H9 (cell line): Measurements from ENCODE around the gene EEIG2. TPM values are rescaled to one million over a fixed set of nuclear protein-coding genes. Genes with fewer than 3 reads are reported as not detected.

Experiments
- DNase-seq: peaks from one replicate; pipeline ENCODE4 v3.0.0-alpha.2; 2017
- H2AFZ ChIP-seq: one replicate; pipeline ENCODE4 v1.6.1; 2013; ENCODE audit warnings: mild to moderate bottlenecking, low read length, control low read depth, moderate library complexity
- H2AK5ac ChIP-seq: 2 replicates; pipeline ENCODE4 v1.6.1; 2013; ENCODE audit warnings: low read length, control low read depth, mixed read lengths; ENCODE audit not compliant: insufficient read length
- H2BK120ac ChIP-seq: one replicate; pipeline ENCODE4 v1.6.1; 2013; ENCODE audit warnings: low read depth, mild to moderate bottlenecking, low read length, control low read depth, inconsistent platforms; ENCODE audit not compliant: poor library complexity, severe bottlenecking
- H2BK12ac ChIP-seq: 2 replicates; pipeline ENCODE4 v1.6.1; 2013; ENCODE audit warnings: low read length, control low read depth, mixed read lengths, low read depth; ENCODE audit not compliant: insufficient read length
- H2BK15ac ChIP-seq: 2 replicates; pipeline ENCODE4 v1.6.1; 2013; ENCODE audit warnings: low read depth, low read length, control low read depth
- H2BK20ac ChIP-seq: one replicate; pipeline ENCODE4 v1.6.1; 2013; ENCODE audit warnings: low read depth, mild to moderate bottlenecking, low read length, control low read depth, inconsistent platforms; ENCODE audit not compliant: poor library complexity, severe bottlenecking
- H2BK5ac ChIP-seq: 2 replicates; pipeline ENCODE4 v1.6.1; 2013; ENCODE audit warnings: low read length, control low read depth, mixed read lengths; ENCODE audit not compliant: insufficient read length
- H3K14ac ChIP-seq: 2 replicates; pipeline ENCODE4 v1.6.1; 2013; ENCODE audit warnings: low read length, control low read depth; ENCODE audit not compliant: insufficient read depth
- H3K18ac ChIP-seq: 2 replicates; pipeline ENCODE4 v1.6.1; 2013; ENCODE audit warnings: low read depth, mild to moderate bottlenecking, mixed read lengths, low read length, control low read depth; ENCODE audit not compliant: insufficient read length
- H3K23ac ChIP-seq: 2 replicates; pipeline ENCODE4 v1.6.1; 2013; ENCODE audit warnings: low read length, control low read depth, mixed read lengths, low read depth; ENCODE audit not compliant: insufficient read length
- H3K23me2 ChIP-seq: 2 replicates; pipeline ENCODE4 v1.6.1; 2013; ENCODE audit warnings: low read depth, mild to moderate bottlenecking, mixed read lengths, low read length, control low read depth; ENCODE audit not compliant: insufficient read length, poor library complexity, severe bottlenecking
- H3K27ac ChIP-seq: 2 replicates; pipeline ENCODE4 v1.5.1; 2013; ENCODE audit warnings: low read length, control low read depth, mixed read lengths, low read depth; ENCODE audit not compliant: insufficient read length
- H3K27me3 ChIP-seq: 2 replicates; pipeline ENCODE4 v1.6.1; 2013; ENCODE audit warnings: low read length, control low read depth, inconsistent platforms; ENCODE audit not compliant: insufficient read depth
- H3K4ac ChIP-seq: 2 replicates; pipeline ENCODE4 v1.6.1; 2013; ENCODE audit warnings: low read depth, mild to moderate bottlenecking, control low read depth, inconsistent platforms, low read length, moderate library complexity
- H3K4me1 ChIP-seq: 2 replicates; pipeline ENCODE4 v1.6.1; 2013; ENCODE audit warnings: low read length, control low read depth, inconsistent platforms; ENCODE audit not compliant: insufficient read depth
- H3K4me2 ChIP-seq: 2 replicates; pipeline ENCODE4 v1.6.1; 2013; ENCODE audit warnings: low read length, control low read depth, mixed read lengths; ENCODE audit not compliant: insufficient read length, insufficient read depth
- H3K56ac ChIP-seq: 2 replicates; pipeline ENCODE4 v1.6.1; 2013; ENCODE audit warnings: low read depth, mild to moderate bottlenecking, mixed read lengths, low read length, control low read depth; ENCODE audit not compliant: insufficient read length
- H3K79me1 ChIP-seq: 2 replicates; pipeline ENCODE4 v1.6.1; 2013; ENCODE audit warnings: low read depth, mild to moderate bottlenecking, moderate library complexity, low read length, control low read depth, inconsistent platforms; ENCODE audit not compliant: insufficient read depth, poor library complexity, severe bottlenecking
- H3K79me2 ChIP-seq: 2 replicates; pipeline ENCODE4 v1.6.1; 2013; ENCODE audit warnings: low read length, control low read depth, inconsistent platforms; ENCODE audit not compliant: insufficient read depth
- H3K9ac ChIP-seq: 2 replicates; pipeline ENCODE4 v1.6.1; 2013; ENCODE audit warnings: low read length, control low read depth, mixed read lengths; ENCODE audit not compliant: insufficient read length; ENCODE audit errors: extremely low read depth
- H3K9me3 ChIP-seq: one replicate; pipeline ENCODE4 v1.6.1; 2013; ENCODE audit warnings: low read depth, low read length, inconsistent platforms; ENCODE audit not compliant: control insufficient read depth
- H3T11ph ChIP-seq: one replicate; pipeline ENCODE4 v1.6.1; 2013; ENCODE audit warnings: mild to moderate bottlenecking, low read length, control low read depth, inconsistent platforms
- H4K20me1 ChIP-seq: one replicate; pipeline ENCODE4 v1.6.1; 2013; ENCODE audit not compliant: control insufficient read depth, insufficient read length, insufficient read depth
- H4K5ac ChIP-seq: 2 replicates; pipeline ENCODE4 v1.6.1; 2013; ENCODE audit warnings: low read depth, mild to moderate bottlenecking, mixed read lengths, low read length, control low read depth; ENCODE audit not compliant: insufficient read length
- H4K8ac ChIP-seq: replicated peaks from 2 replicates; pipeline ENCODE4 v1.6.1; 2013; ENCODE audit warnings: low read length, control low read depth, mixed read lengths, low read depth; ENCODE audit not compliant: insufficient read length
- H4K91ac ChIP-seq: 2 replicates; pipeline ENCODE4 v1.6.1; 2013; ENCODE audit warnings: low read depth, mild to moderate bottlenecking, moderate library complexity, mixed read lengths, low read length, control low read depth; ENCODE audit not compliant: insufficient read length
- H3K27ac Mint-ChIP-seq, 3 experiments: 2 replicates in 2 of 3; 3 replicates in 1 of 3; pipeline ENCODE4 v1.8.0; 2020 to 2021; ENCODE audit warnings: mixed read lengths in 3 of 3, mild to moderate bottlenecking in 1 of 3, moderate library complexity in 1 of 3
- H3K27me3 Mint-ChIP-seq: 2 replicates; pipeline ENCODE4 v1.8.0; 2021; ENCODE audit warnings: low read depth, mild to moderate bottlenecking, moderate library complexity, mixed read lengths
- H3K36me3 Mint-ChIP-seq, 3 experiments: 2 replicates in 2 of 3; 3 replicates in 1 of 3; pipeline ENCODE4 v1.8.0; 2020 to 2021; ENCODE audit warnings: low read depth in 3 of 3, mixed read lengths in 3 of 3; ENCODE audit not compliant: insufficient read depth in 1 of 3
- H3K4me1 Mint-ChIP-seq, 2 experiments: 2 replicates each; pipeline ENCODE4 v1.8.0; 2020; ENCODE audit warnings: mixed read lengths in 2 of 2
- H3K4me3 Mint-ChIP-seq, 2 experiments: 2 replicates in 1 of 2; 3 replicates in 1 of 2; pipeline ENCODE4 v1.8.0; 2020 to 2021; ENCODE audit warnings: mild to moderate bottlenecking in 2 of 2, mixed read lengths in 2 of 2, moderate library complexity in 1 of 2
- H3K9me3 Mint-ChIP-seq, 2 experiments: 2 replicates in 1 of 2; 3 replicates in 1 of 2; pipeline ENCODE4 v1.8.0; 2020; ENCODE audit warnings: mild to moderate bottlenecking in 2 of 2, mixed read lengths in 2 of 2, moderate library complexity in 1 of 2
- WGBS: extraction: QIAGEN DNeasy Blood & Tissue Kit; methylation state at CpG from one replicate; pipeline ENCODE4 v1.1.7; 2013; ENCODE audit warnings: missing lambda C conversion rate, low lambda C conversion rate, mixed read lengths; ENCODE audit not compliant: insufficient read length; ENCODE audit errors: extremely low coverage; 5-methylcytosine and 5-hydroxymethylcytosine counted together
- total RNA-seq: library from RNA; stranded (reverse); gene quantifications from 2 replicates; pipeline ENCODE4 v1.2.1, GENCODE V29; 2021
- TF ChIP-seq, protein P1 (sequence below): fragments of 200-600 bp; sonication (generic); conservative IDR thresholded peaks from 3 replicates; pipeline ENCODE4 v1.8.0; 2021; ENCODE audit warnings: antibody characterized with exemption, mild to moderate bottlenecking

EEIG2 gene
- total RNA-seq, 1 experiment from 2014 or later: 17.0 TPM

DNA sequence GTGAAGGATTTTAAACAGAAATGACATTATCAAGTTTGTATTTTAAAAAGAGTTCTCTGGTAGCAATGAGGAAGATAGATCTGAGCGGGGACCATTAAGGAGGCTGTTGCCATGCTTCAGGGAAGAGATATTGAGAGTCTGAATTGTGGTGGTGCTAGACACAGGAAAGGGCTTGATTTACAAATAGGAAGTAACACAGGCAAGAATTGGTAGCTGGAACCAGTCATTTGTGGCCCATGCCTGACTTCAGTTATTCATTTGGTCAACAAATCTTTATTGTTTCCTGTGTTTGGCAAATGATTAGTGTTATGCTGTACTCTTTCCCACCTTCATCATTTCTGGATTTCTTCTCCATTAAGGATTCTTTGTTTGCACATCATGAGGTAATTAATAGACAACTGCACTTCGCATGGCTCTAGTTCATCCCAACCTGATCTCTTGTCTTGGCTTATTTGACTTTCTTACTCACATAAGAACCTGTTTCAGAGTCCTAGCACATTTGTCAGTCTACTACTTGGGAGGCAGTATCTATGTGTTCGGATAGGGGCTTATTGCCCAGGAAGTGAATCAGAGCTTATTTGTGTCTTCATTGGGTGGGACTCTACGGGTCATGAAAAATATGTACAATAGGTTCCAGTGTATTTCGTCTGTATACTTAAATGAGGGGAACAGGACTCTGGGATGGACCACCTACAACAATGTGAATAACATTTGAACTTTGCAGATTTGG lies 32.3 kb downstream of the EEIG2 start:
- Histone ChIP-seq H4K20me1 (no peaks in the 10 kb centered on the region), H2BK120ac (no peak overlapping the region), H3K4me1 (no peaks in the 10 kb centered on the region; the same call in 1 of the 2 replicates), H3K18ac (no peak overlapping the region), H3K79me1 (no peaks in the 10 kb centered on the region), H3K4ac (no peak overlapping the region), H4K8ac (no peak overlapping the region), H2BK12ac (no peak overlapping the region), H4K91ac (no peak overlapping the region), H3K4me2 (no peak overlapping the region), H2BK20ac (no peak overlapping the region), H3K9ac (no peak overlapping the region), H2BK5ac (no peak overlapping the region), H2AK5ac (no peak overlapping the region), H2AFZ (no peak overlapping the region), H3K79me2 (no peaks in the 10 kb centered on the region; the same call in 1 of the 2 replicates), H3T11ph (no peak overlapping the region), H3K27ac (no peak overlapping the region), H2BK15ac (no peak overlapping the region), H4K5ac (no peak overlapping the region), H3K14ac (no peak overlapping the region), H3K56ac (no peak overlapping the region), H3K9me3 (no peaks in the 10 kb centered on the region), H3K23ac (no peak overlapping the region), H3K23me2 (no peaks in the 10 kb centered on the region), H3K27me3 (no peaks in the 10 kb centered on the region)
- Mint-ChIP-seq H3K27ac (no peak overlapping the region; a peak in 1 of 7 replicates), H3K4me1 (peaks cover 8 to 13% of the 10 kb centered on the region in 2 experiments), H3K36me3 (no peaks in the 10 kb centered on the region), H3K9me3 (no peaks in the 10 kb centered on the region), H3K4me3 (no peak overlapping the region), H3K27me3 (no peaks in the 10 kb centered on the region)
- TF ChIP-seq, protein P1, sequence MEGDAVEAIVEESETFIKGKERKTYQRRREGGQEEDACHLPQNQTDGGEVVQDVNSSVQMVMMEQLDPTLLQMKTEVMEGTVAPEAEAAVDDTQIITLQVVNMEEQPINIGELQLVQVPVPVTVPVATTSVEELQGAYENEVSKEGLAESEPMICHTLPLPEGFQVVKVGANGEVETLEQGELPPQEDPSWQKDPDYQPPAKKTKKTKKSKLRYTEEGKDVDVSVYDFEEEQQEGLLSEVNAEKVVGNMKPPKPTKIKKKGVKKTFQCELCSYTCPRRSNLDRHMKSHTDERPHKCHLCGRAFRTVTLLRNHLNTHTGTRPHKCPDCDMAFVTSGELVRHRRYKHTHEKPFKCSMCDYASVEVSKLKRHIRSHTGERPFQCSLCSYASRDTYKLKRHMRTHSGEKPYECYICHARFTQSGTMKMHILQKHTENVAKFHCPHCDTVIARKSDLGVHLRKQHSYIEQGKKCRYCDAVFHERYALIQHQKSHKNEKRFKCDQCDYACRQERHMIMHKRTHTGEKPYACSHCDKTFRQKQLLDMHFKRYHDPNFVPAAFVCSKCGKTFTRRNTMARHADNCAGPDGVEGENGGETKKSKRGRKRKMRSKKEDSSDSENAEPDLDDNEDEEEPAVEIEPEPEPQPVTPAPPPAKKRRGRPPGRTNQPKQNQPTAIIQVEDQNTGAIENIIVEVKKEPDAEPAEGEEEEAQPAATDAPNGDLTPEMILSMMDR: no peak
- no peak for DNase-seq
- WGBS: no CpG with 5 or more reads among the region's 5 CpGs
